Measurements from ENCODE around the gene BBOX1.

The BBOX1 gene

GRCh38 chr11:27002431-27002830 is 38.2 kb upstream of the BBOX1 start:
- H3K4me3 ChIP-seq (ENCODE audit: low read depth, low read length) = no peak overlapping the region
- no peak for DNase-seq (ENCODE audit: low read depth)
- TF ChIP-seq, protein P1, sequence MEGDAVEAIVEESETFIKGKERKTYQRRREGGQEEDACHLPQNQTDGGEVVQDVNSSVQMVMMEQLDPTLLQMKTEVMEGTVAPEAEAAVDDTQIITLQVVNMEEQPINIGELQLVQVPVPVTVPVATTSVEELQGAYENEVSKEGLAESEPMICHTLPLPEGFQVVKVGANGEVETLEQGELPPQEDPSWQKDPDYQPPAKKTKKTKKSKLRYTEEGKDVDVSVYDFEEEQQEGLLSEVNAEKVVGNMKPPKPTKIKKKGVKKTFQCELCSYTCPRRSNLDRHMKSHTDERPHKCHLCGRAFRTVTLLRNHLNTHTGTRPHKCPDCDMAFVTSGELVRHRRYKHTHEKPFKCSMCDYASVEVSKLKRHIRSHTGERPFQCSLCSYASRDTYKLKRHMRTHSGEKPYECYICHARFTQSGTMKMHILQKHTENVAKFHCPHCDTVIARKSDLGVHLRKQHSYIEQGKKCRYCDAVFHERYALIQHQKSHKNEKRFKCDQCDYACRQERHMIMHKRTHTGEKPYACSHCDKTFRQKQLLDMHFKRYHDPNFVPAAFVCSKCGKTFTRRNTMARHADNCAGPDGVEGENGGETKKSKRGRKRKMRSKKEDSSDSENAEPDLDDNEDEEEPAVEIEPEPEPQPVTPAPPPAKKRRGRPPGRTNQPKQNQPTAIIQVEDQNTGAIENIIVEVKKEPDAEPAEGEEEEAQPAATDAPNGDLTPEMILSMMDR (IDR thresholded peaks at IDR 0.05; ENCODE audit: control insufficient read depth, extremely low read depth, insufficient read depth) = no peak

DNA sequence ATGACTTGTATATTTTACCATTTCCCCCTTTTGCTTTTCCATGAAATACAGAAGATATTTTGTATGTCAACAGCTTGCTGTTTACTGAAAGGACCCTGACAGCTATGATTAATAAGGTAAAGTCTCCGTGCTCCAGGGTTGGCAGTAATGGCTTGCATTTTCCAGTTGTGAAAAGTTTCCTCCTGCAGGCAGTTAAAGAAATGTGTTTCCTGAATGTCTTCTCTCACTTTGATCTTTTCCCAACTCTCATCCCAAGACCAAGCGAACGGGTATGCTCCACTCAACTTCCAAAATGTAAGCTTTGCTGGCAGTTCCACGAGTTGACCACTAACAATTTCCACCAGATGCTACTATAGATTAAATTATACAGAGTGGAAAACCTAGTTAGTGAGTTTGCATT is 37.8 kb upstream of the BBOX1 start:
- DNase-seq (ENCODE audit: low read depth) = no peak
- TF ChIP-seq, protein P1 (IDR thresholded peaks at IDR 0.05; ENCODE audit: control insufficient read depth, extremely low read depth, insufficient read depth) = no peak

GRCh38 chr11:27004103-27004502 is 36.5 kb upstream of the BBOX1 start:
- TF ChIP-seq, protein P1 (IDR thresholded peaks at IDR 0.05; ENCODE audit: control insufficient read depth, extremely low read depth, insufficient read depth) = no peak
- no peak for DNase-seq (ENCODE audit: low read depth)
- no peak overlapping the region for H3K4me3 ChIP-seq (ENCODE audit: low read depth, low read length)

More for the DNA sequence above, 37.8 kb upstream of the BBOX1 start:
- no peak overlapping the region for H3K4me3 ChIP-seq (ENCODE audit: low read depth, low read length)

DNA sequence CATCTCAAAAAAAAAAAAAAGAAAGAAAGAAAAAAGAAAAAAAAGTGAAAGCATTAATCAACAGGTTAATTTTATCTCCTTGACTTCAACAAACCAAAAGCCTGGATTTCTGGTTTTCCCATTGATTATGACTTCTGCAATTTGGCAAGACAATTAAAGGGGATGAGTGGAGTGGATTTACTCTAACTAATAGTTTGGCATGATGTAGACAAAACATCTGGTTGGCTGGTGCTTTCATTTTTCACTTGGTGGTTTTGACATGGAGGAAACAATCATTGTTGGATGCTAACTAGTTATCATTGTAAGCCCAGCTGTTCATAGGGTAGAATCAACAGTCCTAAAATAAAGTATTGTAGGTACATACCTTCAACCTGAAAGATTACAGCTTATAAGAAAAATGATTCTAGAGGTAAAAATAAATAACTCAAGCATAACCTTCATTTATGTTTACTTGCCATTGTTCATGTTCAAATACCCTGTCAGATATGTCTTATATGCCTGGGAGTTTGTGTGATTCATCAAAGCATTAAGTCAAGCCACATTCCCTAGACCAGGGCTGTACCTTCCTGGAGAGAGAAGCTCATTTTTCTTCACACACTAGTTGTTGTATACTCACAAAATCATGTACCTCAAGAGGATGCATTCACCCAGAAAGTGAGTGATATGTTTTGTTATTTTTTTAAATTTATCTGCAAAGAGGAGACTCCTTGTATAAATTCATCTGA is 31.6 kb upstream of the BBOX1 start:
- TF ChIP-seq, protein P1 (IDR thresholded peaks at IDR 0.05; ENCODE audit: control insufficient read depth, extremely low read depth, insufficient read depth) = no peak
- no peak for DNase-seq (ENCODE audit: low read depth)
- H3K4me3 ChIP-seq (ENCODE audit: low read depth, low read length) = no peak overlapping the region

- H3K4me3 ChIP-seq (ENCODE audit: low read depth, low read length) = no peak overlapping the region
- no peak for DNase-seq (ENCODE audit: low read depth)
- TF ChIP-seq, protein P1 (IDR thresholded peaks at IDR 0.05; ENCODE audit: control insufficient read depth, extremely low read depth, insufficient read depth) = no peak
Observed at GRCh38 chr11:27011560-27012233, 28.9 kb upstream of the BBOX1 start.

DNA sequence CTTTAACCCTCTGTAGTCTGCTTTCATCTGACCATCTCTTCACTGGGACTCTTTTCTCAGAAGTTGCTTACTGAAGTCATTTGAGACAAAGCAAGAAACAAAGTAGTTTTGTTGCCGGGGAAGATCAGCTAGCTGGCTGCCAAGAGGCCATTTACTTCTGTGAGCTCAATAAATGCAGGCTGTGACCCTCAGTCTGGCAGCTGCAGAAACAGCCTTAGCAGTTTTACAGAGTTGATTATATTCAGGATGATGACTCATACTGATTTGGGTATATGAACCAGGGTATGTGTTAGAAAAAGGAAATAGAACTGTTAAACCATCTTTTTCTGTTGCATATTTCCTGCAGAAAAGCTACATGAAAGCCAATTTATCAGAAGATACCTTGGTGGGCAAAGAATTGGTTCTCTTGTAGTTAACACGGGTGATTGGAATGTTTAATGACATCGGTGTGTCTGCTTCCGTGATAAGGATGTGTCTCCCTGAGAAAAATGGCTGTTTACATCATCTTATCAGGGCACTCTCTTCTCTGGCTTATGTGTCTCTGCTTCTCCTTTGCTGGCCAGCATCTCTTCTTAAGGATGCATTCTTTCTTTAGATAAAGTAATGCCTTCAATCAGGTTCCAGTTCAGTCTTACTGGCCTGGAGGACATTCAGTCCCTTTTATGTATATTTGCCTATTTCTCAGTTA is 28.2 kb upstream of the BBOX1 start:
- H3K4me3 ChIP-seq (ENCODE audit: low read depth, low read length) = no peak overlapping the region
- DNase-seq (ENCODE audit: low read depth) = no peak
- TF ChIP-seq, protein P1 (IDR thresholded peaks at IDR 0.05; ENCODE audit: control insufficient read depth, extremely low read depth, insufficient read depth) = no peak
